Upper lobe of left lung (tissue), 6 donors: Measurements from ENCODE around the gene ZNF418. TPM values are rescaled to one million over a fixed set of nuclear protein-coding genes. Genes with fewer than 3 reads are reported as not detected.
"Not testable (repeated sequence)": the region's sequence is repeated elsewhere in the genome, so short reads cannot be mapped to it uniquely, and the experiment has no call there.

Source experiments
- ATAC-seq, 2 donors: fragments of 200-7000 bp; cut with Tn5 transposase; one replicate each; pipeline ENCODE4 v1.9.1; 2022; ENCODE audit warnings: mild to moderate bottlenecking in 2 of 2, moderate library complexity in 2 of 2; ENCODE audit not compliant: low FRiP score in 2 of 2
- DNase-seq, 2 donors: peaks; one replicate each; pipeline ENCODE4 v3.0.0-alpha.2; 2019 to 2020
- H3K27ac ChIP-seq, 4 donors: fragments of 200-600 bp; sonication (generic); one replicate each; pipeline ENCODE4 v1.5.1; 2016 to 2019
- H3K27me3 ChIP-seq, 4 donors: fragments of 200-600 bp; sonication (generic); one replicate each; pipeline ENCODE4 v1.5.1; 2017 to 2019
- H3K36me3 ChIP-seq, 4 donors: fragments of 200-600 bp; sonication (generic); one replicate each; pipeline ENCODE4 v1.5.1; 2016 to 2019
- H3K4me1 ChIP-seq, 4 donors: fragments of 200-600 bp; sonication (generic); one replicate each; pipeline ENCODE4 v1.5.1; 2018 to 2019
- H3K4me3 ChIP-seq, 4 donors: fragments of 200-600 bp; sonication (generic); one replicate each; pipeline ENCODE4 v1.5.1; 2017 to 2019; ENCODE audit warnings: mild to moderate bottlenecking in 2 of 4, moderate library complexity in 1 of 4
- H3K9me3 ChIP-seq, 4 donors: fragments of 200-600 bp; sonication (generic); one replicate each; pipeline ENCODE4 v1.5.1; 2018 to 2019
- EP300 ChIP-seq, 4 donors: sonication (generic); formaldehyde crosslinking; IDR thresholded peaks; one replicate each; pipeline ENCODE4 v1.5.1; 2017; ENCODE audit warnings: antibody characterized with exemption in 4 of 4, control low read depth in 2 of 4
- POLR2A ChIP-seq, 4 donors: fragments of 450-650 bp; IDR thresholded peaks; one replicate each; pipeline ENCODE4 v1.5.1; 2016 to 2017; ENCODE audit warnings: antibody characterized with exemption in 4 of 4, mild to moderate bottlenecking in 2 of 4
- POLR2AphosphoS5 ChIP-seq, 2 donors: sonication (generic); formaldehyde crosslinking; IDR thresholded peaks; one replicate each; pipeline ENCODE4 v1.5.1; 2017; ENCODE audit warnings: antibody characterized with exemption in 2 of 2
- WGBS, 2 donors: methylation state at CpG; one replicate each; pipeline ENCODE4 v1.1.5; 2017 to 2018; 5-methylcytosine and 5-hydroxymethylcytosine counted together
- total RNA-seq, 6 donors: library from RNA; depleted of rRNA in 4 of 6; stranded (reverse); fragments of >200 nt in 4 of 6; gene quantifications; one replicate each; pipeline versions ENCODE4 v1.1.0 to v1.2.1, GENCODE V29; 2016 to 2021
- TF ChIP-seq, protein P1 (sequence below), 6 experiments: fragments of 450-650 bp in 4 of 6; fragments of 200-600 bp in 2 of 6; sonication (generic) in 2 of 6; IDR thresholded peaks; one replicate each; pipeline ENCODE4 v1.5.1; 2016 to 2019; ENCODE audit warnings: antibody characterized with exemption in 6 of 6
- donor health status: DM: no; HTN: no; CAD: no; lungs with moderate emphysema.
- donor health status: DM: no; HTN: yes; CAD: no; lungs with severe emphysema.

ZNF418 gene
- total RNA-seq, 6 donors from 2014 or later: 3.3 to 18.0 (median 5.7) TPM

DNA sequence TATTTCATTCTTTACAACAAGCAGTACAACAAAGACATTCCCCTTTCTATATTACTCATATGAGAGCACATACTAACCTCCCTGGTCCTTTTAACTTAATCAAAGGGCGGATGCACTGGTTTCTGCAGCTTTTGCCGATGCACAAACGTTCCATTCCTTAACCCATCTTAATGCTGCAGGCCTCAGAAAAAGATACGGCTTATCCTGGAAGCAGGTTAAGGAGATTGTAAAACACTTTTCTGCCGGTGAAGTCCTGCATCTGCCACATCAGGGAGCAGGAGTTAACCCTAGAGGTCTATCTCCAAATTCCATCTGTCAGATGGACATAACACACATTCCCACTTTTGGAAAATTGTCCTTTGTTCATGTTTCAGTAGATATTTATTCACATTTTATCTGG is 34.9 kb downstream of the ZNF418 start:
- WGBS, 2 donors: 75 to 88% methylated on average over 5 of the region's 5 CpGs
- peaks cover 0 to 3% (median 0%) of the 10 kb centered on the region in 4 donors for H3K36me3 ChIP-seq
- peaks cover 0 to 22% (median 5%) of the 10 kb centered on the region in 4 donors for H3K9me3 ChIP-seq
- no peak for ATAC-seq
- DNase-seq: no peak
- no peak overlapping the region for H3K4me3 ChIP-seq
- no peaks in the 10 kb centered on the region for H3K27me3 ChIP-seq
- no peak overlapping the region for H3K27ac ChIP-seq
- TF ChIP-seq POLR2AphosphoS5 (IDR thresholded peaks at IDR 0.05) (no peak), POLR2A (IDR thresholded peaks at IDR 0.05) (no peak), EP300 (IDR thresholded peaks at IDR 0.05) (no peak)
- TF ChIP-seq, protein P1, sequence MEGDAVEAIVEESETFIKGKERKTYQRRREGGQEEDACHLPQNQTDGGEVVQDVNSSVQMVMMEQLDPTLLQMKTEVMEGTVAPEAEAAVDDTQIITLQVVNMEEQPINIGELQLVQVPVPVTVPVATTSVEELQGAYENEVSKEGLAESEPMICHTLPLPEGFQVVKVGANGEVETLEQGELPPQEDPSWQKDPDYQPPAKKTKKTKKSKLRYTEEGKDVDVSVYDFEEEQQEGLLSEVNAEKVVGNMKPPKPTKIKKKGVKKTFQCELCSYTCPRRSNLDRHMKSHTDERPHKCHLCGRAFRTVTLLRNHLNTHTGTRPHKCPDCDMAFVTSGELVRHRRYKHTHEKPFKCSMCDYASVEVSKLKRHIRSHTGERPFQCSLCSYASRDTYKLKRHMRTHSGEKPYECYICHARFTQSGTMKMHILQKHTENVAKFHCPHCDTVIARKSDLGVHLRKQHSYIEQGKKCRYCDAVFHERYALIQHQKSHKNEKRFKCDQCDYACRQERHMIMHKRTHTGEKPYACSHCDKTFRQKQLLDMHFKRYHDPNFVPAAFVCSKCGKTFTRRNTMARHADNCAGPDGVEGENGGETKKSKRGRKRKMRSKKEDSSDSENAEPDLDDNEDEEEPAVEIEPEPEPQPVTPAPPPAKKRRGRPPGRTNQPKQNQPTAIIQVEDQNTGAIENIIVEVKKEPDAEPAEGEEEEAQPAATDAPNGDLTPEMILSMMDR (IDR thresholded peaks at IDR 0.05): no peak
- H3K4me1 ChIP-seq: no peaks in the 10 kb centered on the region

DNA sequence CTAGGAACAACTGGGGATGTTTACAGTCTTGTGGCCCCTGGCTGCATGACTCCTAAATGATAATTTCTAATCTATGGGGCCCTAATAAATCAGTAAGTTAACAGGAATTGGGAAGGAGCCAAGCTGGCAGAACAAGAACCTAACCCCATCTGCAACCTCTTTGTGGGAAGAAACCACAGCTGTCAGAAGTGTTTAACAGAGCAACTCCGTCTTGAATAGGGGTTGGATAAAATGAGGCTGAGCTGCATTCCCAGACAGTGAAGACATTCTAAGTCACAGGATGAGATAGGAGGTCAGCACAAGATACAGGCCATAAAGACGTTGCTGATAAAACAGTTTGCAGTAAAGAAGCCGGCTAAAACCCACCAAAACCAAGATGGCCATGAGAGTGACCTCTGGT is 44.5 kb downstream of the ZNF418 start:
- 66 to 79% methylated on average over 3 of the region's 3 CpGs for WGBS, 2 donors

DNA sequence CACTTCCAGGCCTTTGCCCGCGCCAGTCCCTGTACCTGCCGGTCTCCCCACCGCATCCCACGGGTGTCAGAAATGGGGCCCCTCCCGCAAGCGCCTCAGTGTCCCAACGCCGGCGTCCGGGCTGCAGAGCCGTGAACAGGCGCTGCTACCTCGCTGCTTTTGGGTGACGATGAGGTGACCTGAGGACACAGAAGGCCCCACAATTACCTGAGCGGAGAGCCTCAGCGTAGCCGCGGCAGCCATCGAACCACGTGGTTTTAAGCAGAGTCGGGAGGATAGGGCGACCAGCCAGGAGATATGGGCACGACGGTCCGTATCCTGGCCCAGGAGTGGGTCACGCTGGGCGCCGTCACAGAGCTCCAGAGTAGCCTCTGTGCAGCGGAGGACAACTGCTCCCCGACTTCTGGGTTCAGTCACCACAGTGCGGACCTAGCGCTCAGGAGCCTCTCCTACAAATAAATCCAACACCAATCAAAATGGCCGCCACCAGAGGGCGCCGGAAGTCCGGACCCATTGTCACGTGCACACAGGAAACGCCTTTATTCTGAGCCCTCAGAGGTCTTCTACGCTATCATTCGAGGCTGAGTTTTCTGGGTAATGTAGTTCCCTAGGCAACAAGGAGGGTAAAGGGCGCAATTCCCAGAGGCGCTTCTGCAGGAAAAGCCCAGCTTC is 46.5 kb downstream of the ZNF418 start, which contains the start of gene ZNF814:
ZNF814 (minus strand) TSS at position 478 of the 672 bp plus-strand sequence; CDS start at position 243, 235 bp downstream.
- peaks cover 0 to 4% (median 0%) of the 10 kb centered on the region in 4 donors for H3K36me3 ChIP-seq
- DNase-seq (peak; percentile 67 to 73), ATAC-seq (peak; percentile 84 to 91)
- peaks cover 0 to 12% (median 3%) of the 10 kb centered on the region in 4 donors for H3K9me3 ChIP-seq
- no peaks in the 10 kb centered on the region for H3K27me3 ChIP-seq
- H3K4me3 ChIP-seq: peak within 1 kb of the TSS; percentile 36 to 85 (median 52)
- WGBS, 2 donors: 4 to 6% methylated on average over 26 to 38 of the region's 43 CpGs
- TF ChIP-seq EP300 (IDR thresholded peaks at IDR 0.05) (no peak), POLR2AphosphoS5 (IDR thresholded peaks at IDR 0.05) (peak; percentile 9 to 51), POLR2A (IDR thresholded peaks at IDR 0.05) (peak in 1 of 4 donors; percentile 25)
- TF ChIP-seq, protein P1 (IDR thresholded peaks at IDR 0.05): peak in 4 of 6 experiments; percentile 22 to 53 (median 34)
- H3K4me1 ChIP-seq: peaks cover 0 to 16% (median 5%) of the 10 kb centered on the region in 4 donors
- H3K27ac ChIP-seq: peak within 1 kb of the TSS in 3 of 4 donors; percentile 65 to 77 (median 74)

More for the DNA sequence above, 44.5 kb downstream of the ZNF418 start:
- H3K4me3 ChIP-seq, H3K36me3 ChIP-seq, H3K27ac ChIP-seq, H3K27me3 ChIP-seq, DNase-seq, ATAC-seq: not testable (repeated sequence)
- H3K4me1 ChIP-seq: peaks cover 0 to 16% (median 5%) of the 10 kb centered on the region in 4 donors
- H3K9me3 ChIP-seq: peaks cover 0 to 12% (median 3%) of the 10 kb centered on the region in 4 donors

DNA sequence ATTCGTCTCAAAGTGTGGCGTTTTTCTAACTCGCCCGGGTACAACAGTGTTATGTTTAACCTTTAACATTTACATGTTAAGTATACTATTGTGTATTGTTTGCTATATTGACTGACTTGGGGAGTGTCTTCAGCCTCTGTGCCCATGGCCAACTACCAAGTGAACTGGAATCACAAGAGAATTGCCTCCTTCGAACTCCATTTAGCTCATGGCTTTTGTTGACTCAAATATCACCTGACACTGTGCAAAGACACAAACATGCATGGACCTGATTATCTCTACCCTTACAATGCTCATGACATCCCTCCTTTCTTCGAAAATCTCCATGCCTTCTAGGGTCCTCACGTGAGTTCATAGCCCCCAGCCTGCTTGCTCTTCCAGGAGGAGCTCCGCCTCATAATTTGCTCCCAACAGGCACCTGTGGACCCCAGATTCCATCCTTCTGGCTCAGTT is 47.1 kb downstream of the ZNF418 start:
- Histone ChIP-seq H3K4me3 (peak overlapping the region; percentile 36 to 85 (median 52)), H3K36me3 (peaks cover 0 to 4% (median 0%) of the 10 kb centered on the region in 4 donors), H3K27me3 (no peaks in the 10 kb centered on the region), H3K27ac (peak overlapping the region in 3 of 4 donors; percentile 65 to 77 (median 74)), H3K9me3 (peaks cover 0 to 12% (median 3%) of the 10 kb centered on the region in 4 donors), H3K4me1 (peaks cover 0 to 16% (median 5%) of the 10 kb centered on the region in 4 donors)
- no peak for ATAC-seq
- TF ChIP-seq POLR2AphosphoS5 (IDR thresholded peaks at IDR 0.05) (no peak), POLR2A (IDR thresholded peaks at IDR 0.05) (no peak)
- WGBS, 2 donors: 15 to 24% methylated on average over 8 of the region's 8 CpGs
- no peak for DNase-seq

DNA sequence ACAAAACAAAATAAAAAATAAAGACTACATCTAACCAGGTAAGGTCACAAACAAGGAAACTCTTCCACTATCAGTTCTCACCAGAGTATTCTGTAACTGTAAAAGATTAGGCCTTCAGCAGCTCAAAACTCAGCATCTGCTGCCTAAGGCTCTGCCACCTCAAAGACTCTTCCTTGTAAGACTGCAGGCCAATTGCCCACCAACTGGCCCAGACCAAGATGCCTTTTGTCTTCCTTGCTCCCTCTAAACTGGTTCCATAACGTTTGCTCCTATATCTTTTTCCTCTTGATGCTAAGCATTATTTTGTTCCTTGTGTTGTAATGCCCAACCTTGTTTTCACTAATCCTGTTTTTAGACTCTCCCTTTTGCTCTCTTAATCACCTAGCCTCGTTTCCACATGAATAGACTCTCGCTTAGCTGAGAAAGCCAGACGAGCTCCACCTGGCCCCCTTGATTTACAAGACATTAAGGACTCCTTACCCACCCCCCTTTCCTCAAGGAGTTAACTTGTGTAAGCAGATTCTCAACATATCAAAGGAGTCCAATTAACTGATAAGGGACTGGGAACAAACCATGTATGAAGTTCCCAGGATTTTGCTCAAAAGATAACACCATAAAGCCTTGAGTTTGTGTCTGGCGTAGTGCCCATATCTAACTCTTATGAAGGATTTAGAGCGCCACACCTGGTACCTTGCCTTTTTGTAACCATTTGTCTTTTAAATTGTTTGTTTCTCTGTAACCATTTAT is 47.8 kb downstream of the ZNF418 start:
- Histone ChIP-seq H3K9me3 (peaks cover 0 to 12% (median 3%) of the 10 kb centered on the region in 4 donors), H3K36me3 (peaks cover 0 to 4% (median 0%) of the 10 kb centered on the region in 4 donors), H3K4me3 (peak overlapping the region in 1 of 4 donors; percentile 85), H3K27me3 (no peaks in the 10 kb centered on the region), H3K4me1 (peaks cover 0 to 16% (median 5%) of the 10 kb centered on the region in 4 donors), H3K27ac (no peak overlapping the region)
- DNase-seq: no peak
- TF ChIP-seq POLR2A (IDR thresholded peaks at IDR 0.05) (no peak), EP300 (IDR thresholded peaks at IDR 0.05) (no peak), POLR2AphosphoS5 (IDR thresholded peaks at IDR 0.05) (no peak)
- TF ChIP-seq, protein P1 (IDR thresholded peaks at IDR 0.05): no peak
- no peak for ATAC-seq
- WGBS, 2 donors: 36 to 40% methylated on average over 6 of the region's 6 CpGs
